Thoracic aorta (tissue), 2 donors: ENCODE measurements around the gene ORM2. TPM values are rescaled to one million over a fixed set of nuclear protein-coding genes. Genes with fewer than 3 reads are reported as not detected.

Experiments used
- ATAC-seq: fragments of 150-250 bp; one replicate; pipeline ENCODE4 v1.8.0; 2017; ENCODE audit warnings: low read depth; ENCODE audit not compliant: insufficient number of reproducible peaks, low FRiP score
- DNase-seq: peaks from one replicate; pipeline ENCODE4 v3.0.0-alpha.2; 2020; ENCODE audit warnings: low spot score
- H3K27ac ChIP-seq, 2 donors: fragments of 200-600 bp; sonication (generic); 1 replicate in 1 of 2; 2 replicates in 1 of 2; pipeline ENCODE4 v1.5.1; 2016; ENCODE audit warnings: mild to moderate bottlenecking in 2 of 2, moderate library complexity in 2 of 2
- H3K27me3 ChIP-seq: fragments of 200-600 bp; sonication (generic); replicated peaks from 2 replicates; pipeline ENCODE4 v1.6.0; 2016; ENCODE audit warnings: mild to moderate bottlenecking; ENCODE audit not compliant: insufficient read depth
- H3K36me3 ChIP-seq: fragments of 200-600 bp; sonication (generic); one replicate; pipeline ENCODE4 v1.5.1; 2016
- H3K4me1 ChIP-seq, 2 donors: fragments of 200-600 bp; sonication (generic); 1 replicate in 1 of 2; 2 replicates in 1 of 2; pipeline versions ENCODE4 v1.5.1 to v1.6.0; 2016; ENCODE audit warnings: low read depth in 2 of 2, mild to moderate bottlenecking in 1 of 2; ENCODE audit not compliant: control insufficient read depth in 1 of 2
- H3K4me3 ChIP-seq: fragments of 200-600 bp; sonication (generic); 2 replicates; pipeline ENCODE4 v1.5.1; 2016; ENCODE audit warnings: mild to moderate bottlenecking
- H3K9me3 ChIP-seq: fragments of 200-600 bp; sonication (generic); 2 replicates; pipeline ENCODE4 v1.5.1; 2016
- CTCF ChIP-seq: fragments of 200-600 bp; sonication (generic); IDR thresholded peaks from one replicate; pipeline ENCODE4 v1.5.1; 2019; ENCODE audit warnings: antibody characterized with exemption
- total RNA-seq, 2 donors: library from RNA; depleted of rRNA; stranded (reverse); fragments of >200 nt; gene quantifications; one replicate each; pipeline versions ENCODE4 v1.1.0 to v1.2.3, GENCODE V29; 2016

The ORM2 gene
- total RNA-seq, 2 donors from 2014 or later: not detected

- H3K27me3 ChIP-seq: no peaks in the 10 kb centered on the region
- DNase-seq (no peak), ATAC-seq (no peak)
- H3K4me1 ChIP-seq: peaks cover 10 to 30% of the 10 kb centered on the region in 2 donors
- peaks cover 51% of the 10 kb centered on the region for H3K36me3 ChIP-seq
- no peak overlapping the region for H3K27ac ChIP-seq
- no peak for TF ChIP-seq CTCF
- no peak overlapping the region for H3K4me3 ChIP-seq
- no peaks in the 10 kb centered on the region for H3K9me3 ChIP-seq
Measured at GRCh38 chr9:114347675-114348074, 18.0 kb downstream of the ORM2 start.

GRCh38 chr9:114348261-114348905, 18.7 kb downstream of the ORM2 start:
- peak overlapping the region; percentile 53 to 66 for H3K27ac ChIP-seq
- H3K36me3 ChIP-seq: peaks cover 49% of the 10 kb centered on the region
- TF ChIP-seq CTCF: no peak
- DNase-seq: no peak
- H3K4me1 ChIP-seq: peaks cover 10 to 30% of the 10 kb centered on the region in 2 donors
- H3K4me3 ChIP-seq: no peak overlapping the region
- H3K9me3 ChIP-seq: no peaks in the 10 kb centered on the region
- no peaks in the 10 kb centered on the region for H3K27me3 ChIP-seq
- no peak for ATAC-seq

DNA sequence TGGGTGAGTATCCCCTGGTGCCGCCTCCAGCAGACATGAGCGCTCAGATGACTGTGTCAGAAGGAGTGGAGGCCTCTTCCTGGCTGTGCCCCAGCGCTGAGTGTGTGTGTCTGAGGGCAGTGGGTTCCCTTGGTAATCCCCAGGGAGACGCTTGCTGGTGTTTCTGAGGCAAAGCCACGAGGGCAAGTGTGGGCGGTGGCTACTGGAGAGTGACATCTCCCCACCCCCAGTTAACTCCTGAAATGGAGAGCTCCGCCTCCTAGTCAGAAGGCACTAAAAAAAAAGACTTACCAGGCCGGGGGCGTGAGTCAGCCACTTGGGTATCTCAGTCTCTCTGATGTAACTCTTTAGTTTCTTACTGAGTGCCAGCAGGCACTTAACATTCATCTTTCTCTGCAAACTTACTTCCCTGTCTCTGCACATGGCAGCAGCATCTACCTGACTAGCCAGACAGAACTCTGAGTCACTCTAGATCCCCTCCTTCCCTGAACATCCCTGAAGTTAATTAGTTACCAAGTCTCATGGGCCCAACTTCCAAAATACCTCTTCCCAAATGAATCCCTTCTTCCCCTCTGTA, 19.3 kb downstream of the ORM2 start:
- DNase-seq: peak; percentile 80

DNA sequence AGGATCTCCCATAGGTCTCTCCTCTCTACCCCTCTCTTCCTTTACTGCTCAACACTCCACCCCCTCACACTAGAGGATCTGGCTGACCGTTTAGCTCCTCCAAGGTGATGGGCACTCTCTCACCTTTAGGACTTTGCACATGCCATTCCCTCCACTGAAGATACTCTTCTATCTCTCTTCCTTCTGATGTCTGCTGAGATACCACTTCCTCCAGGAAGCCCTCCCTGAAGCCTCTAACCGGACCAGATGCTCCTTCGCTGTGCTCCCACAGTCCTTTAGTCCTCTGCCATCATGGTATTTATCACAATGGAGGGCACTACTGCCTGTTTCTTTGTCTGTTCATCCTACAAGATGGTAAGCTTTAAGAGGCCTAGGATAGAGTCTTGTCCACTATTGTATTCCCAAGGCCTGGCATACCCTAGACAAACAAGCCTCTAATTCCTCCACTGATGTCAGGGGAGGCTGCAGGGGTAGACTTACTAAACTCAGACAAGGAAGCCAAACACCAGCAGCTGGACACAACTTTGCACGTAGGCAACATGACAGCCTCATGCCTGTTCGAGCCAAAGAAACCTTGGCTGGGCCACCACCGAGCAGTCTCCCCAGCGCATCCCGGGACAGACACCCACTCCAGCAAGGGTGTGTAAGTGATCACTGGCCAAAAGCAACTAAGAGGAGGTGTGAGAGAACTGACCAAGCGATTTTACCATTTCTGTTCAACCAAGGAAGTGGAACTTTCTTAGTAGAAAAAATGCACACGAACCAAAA, 20.2 kb downstream of the ORM2 start:
- Histone ChIP-seq H3K4me1 (peaks cover 10 to 30% of the 10 kb centered on the region in 2 donors), H3K9me3 (no peaks in the 10 kb centered on the region), H3K4me3 (no peak overlapping the region), H3K36me3 (peaks cover 45% of the 10 kb centered on the region), H3K27me3 (no peaks in the 10 kb centered on the region), H3K27ac (peak overlapping the region; percentile 30 to 66)
- ATAC-seq: no peak
- TF ChIP-seq CTCF: no peak
- DNase-seq: no peak

More for the DNA sequence above, 19.3 kb downstream of the ORM2 start:
- Histone ChIP-seq H3K4me3 (no peak overlapping the region), H3K4me1 (peaks cover 10 to 30% of the 10 kb centered on the region in 2 donors), H3K27ac (peak overlapping the region; percentile 53 to 66), H3K9me3 (no peaks in the 10 kb centered on the region), H3K27me3 (no peaks in the 10 kb centered on the region), H3K36me3 (peaks cover 50% of the 10 kb centered on the region)
- ATAC-seq: peak; percentile 92
- TF ChIP-seq CTCF: no peak
